ENCODE results near the gene SOX10.

GRCh38 chr22:37982938-37983859, 1.2 kb downstream of the SOX10 start:
- TF ChIP-seq CTCF (IDR thresholded peaks at IDR 0.05 in 2 of 3, conservative IDR thresholded peaks at IDR 0.05 in 1 of 3; ENCODE audit: borderline replicate concordance in 1 of 3, insufficient read depth in 1 of 3, low read depth in 2 of 3, low read length in 2 of 3) (peak in 2 of 3 experiments; percentile 31 to 45; a peak in 3 of 6 replicates), ATF3 (IDR thresholded peaks at IDR 0.05) (no peak), POLR2A (IDR thresholded peaks at IDR 0.05; ENCODE audit: borderline replicate concordance, extremely low read depth, insufficient read depth, insufficient read length) (no peak), JUND (IDR thresholded peaks at IDR 0.05) (no peak), POLR2AphosphoS5 (IDR thresholded peaks at IDR 0.05; ENCODE audit: low read depth, low read length) (no peak), ZFX (IDR thresholded peaks at IDR 0.05) (no peak), EZH2 (IDR thresholded peaks at IDR 0.05) (no peak), YY1 (IDR thresholded peaks at IDR 0.05; ENCODE audit: extremely low read depth, insufficient replicate concordance, low read depth, low read length) (no peak), REST (IDR thresholded peaks at IDR 0.05; ENCODE audit: low read depth) (no peak), EGR1 (IDR thresholded peaks at IDR 0.05; ENCODE audit: low read depth) (no peak), ZBTB33 (IDR thresholded peaks at IDR 0.05; ENCODE audit: extremely low read depth, insufficient replicate concordance, low read length) (no peak)
